ENCODE results near the gene ESPN. TPM values are rescaled to one million over a fixed set of nuclear protein-coding genes. Genes with fewer than 3 reads are reported as not detected.

Gene ESPN
- polyA plus RNA-seq, 1 of the 3 experiments (the other 2 are of a cell fraction), result 0.33 TPM

- Histone ChIP-seq H4K20me1 (ENCODE audit: insufficient read depth) (no peaks in the 10 kb centered on the region), H3K4me1 (ENCODE audit: control insufficient read depth in 1 of 2, insufficient read depth in 2 of 2, low read depth in 1 of 2, low read length in 1 of 2) (peaks cover 2 to 8% of the 10 kb centered on the region in 2 experiments; a peak in 1 of 4 replicates)
- TF ChIP-seq REST (IDR thresholded peaks at IDR 0.05; ENCODE audit: low read depth, low read length) (no peak), RFX5 (IDR thresholded peaks at IDR 0.05; ENCODE audit: low read length) (no peak), GATA2 (CRISPR knock-in tag; IDR thresholded peaks at IDR 0.05) (no peak), SIN3A (IDR thresholded peaks at IDR 0.05; ENCODE audit: borderline replicate concordance, low read depth, low read length) (no peak), IRF3 (IDR thresholded peaks at IDR 0.05; ENCODE audit: low read depth, low read length) (no peak), CHD2 (IDR thresholded peaks at IDR 0.05; ENCODE audit: low read length, partially characterized antibody) (no peak)
Observed at GRCh38 chr1:6417961-6418667, 6.5 kb upstream of the ESPN start.

GRCh38 chr1:6418668-6419396, 5.7 kb upstream of the ESPN start:
- Histone ChIP-seq H3K36me3 (replicated peaks in 1 of 2; ENCODE audit: control insufficient read depth in 1 of 2, insufficient read depth in 2 of 2, low read length in 1 of 2) (no peaks in the 10 kb centered on the region), H3K9ac (no peak overlapping the region), H3K79me2 (ENCODE audit: insufficient read depth) (no peaks in the 10 kb centered on the region), H3K4me2 (0 out of 2 replicates have a peak overlapping the region, but pooled peaks have one; percentile 24), H3K4me3 (ENCODE audit: low read depth in 2 of 2, low read length in 1 of 2) (no peak overlapping the region), H2AFZ (ENCODE audit: low read depth) (no peak overlapping the region), H3K4me1 (ENCODE audit: control insufficient read depth in 1 of 2, insufficient read depth in 2 of 2, low read depth in 1 of 2, low read length in 1 of 2) (peaks cover 6 to 15% of the 10 kb centered on the region in 2 experiments; a peak in 1 of 4 replicates), H3F3A (replicated peaks; ENCODE audit: insufficient read depth) (no peaks in the 10 kb centered on the region), H3K27me3 (ENCODE audit: insufficient read depth) (peaks cover 17% of the 10 kb centered on the region), H3K9me3 (no peaks in the 10 kb centered on the region), H3K9me2 (no peaks in the 10 kb centered on the region), H4K20me1 (ENCODE audit: insufficient read depth) (no peaks in the 10 kb centered on the region), H3K27ac (ENCODE audit: low read depth in 2 of 2, low read length in 1 of 2) (no peak overlapping the region)
- TF ChIP-seq TCF12 (IDR thresholded peaks at IDR 0.05) (no peak), NRF1 (IDR thresholded peaks at IDR 0.05; ENCODE audit: low read depth, low read length) (no peak)
- peak; percentile 54 for DNase-seq
- WGBS (ENCODE audit: low lambda C conversion rate), result 26% methylated on average over 32 of the region's 69 CpGs
- CTCF ChIA-PET, result interaction anchor here (1.0 to 16.1 kb wide), 8 partner anchors 12 to 172 kb away, joined by 3 to 290 read pairs (median 8); no protein-coding TSS in a partner anchor
- POLR2A ChIA-PET, result interaction anchor here (1.5 kb wide), 1 partner anchor 183 kb away, joined by 3 read pairs; the partner anchor contains the start of gene ICMT

More at GRCh38 chr1:6417961-6418667, 6.5 kb upstream of the ESPN start:
- Histone ChIP-seq H2AFZ (ENCODE audit: low read depth) (no peak overlapping the region), H3K9me2 (no peaks in the 10 kb centered on the region), H3K27me3 (ENCODE audit: insufficient read depth) (peaks cover 17% of the 10 kb centered on the region), H3K9me3 (no peaks in the 10 kb centered on the region), H3K9ac (no peak overlapping the region), H3F3A (replicated peaks; ENCODE audit: insufficient read depth) (no peaks in the 10 kb centered on the region), H3K79me2 (ENCODE audit: insufficient read depth) (no peaks in the 10 kb centered on the region), H3K4me2 (no peak overlapping the region), H3K36me3 (replicated peaks in 1 of 2; ENCODE audit: control insufficient read depth in 1 of 2, insufficient read depth in 2 of 2, low read length in 1 of 2) (no peaks in the 10 kb centered on the region), H3K4me3 (ENCODE audit: low read depth in 2 of 2, low read length in 1 of 2) (no peak overlapping the region), H3K27ac (ENCODE audit: low read depth in 2 of 2, low read length in 1 of 2) (no peak overlapping the region)
- 93% methylated on average over 3 of the region's 8 CpGs for WGBS (ENCODE audit: low lambda C conversion rate)
- POLR2A ChIA-PET, result no interaction called here
- DNase-seq, result no peak
- CTCF ChIA-PET, result interaction anchor here (0.6 to 16.1 kb wide), 8 partner anchors 13 to 171 kb away, joined by 3 to 290 read pairs (median 4); no protein-coding TSS in a partner anchor

All from SK-N-SH (cell line).